SK-N-SH (cell line): ENCODE data around the gene MPDZ. TPM values are rescaled to one million over a fixed set of nuclear protein-coding genes. Genes with fewer than 3 reads are reported as not detected.
A peak's percentile ranks its signal among the peaks of the same experiment; 100 is the strongest.

Source experiments
- CTCF ChIA-PET: fragments of 300-600, 350-600 bp; formaldehyde crosslinking; extraction: SDS; loops from one replicate; lab custom pipeline; 2021; lab: Yijun Ruan, JAX
- POLR2A ChIA-PET: fragments of 350-600 bp; sonication (Branson Sonifier 250); formaldehyde crosslinking; extraction: SDS; loops from one replicate; lab custom pipeline; 2020; ENCODE audit warnings: antibody characterized with exemption, inconsistent platforms; lab: Yijun Ruan, JAX
- DNase-seq: peaks from one replicate; pipeline ENCODE4 v3.0.0; 2012
- H2AFZ ChIP-seq: fragments of 200-600 bp; sonication (generic); 2 replicates; pipeline ENCODE4 v1.8.1; 2016; ENCODE audit warnings: antibody characterized with exemption, mild to moderate bottlenecking, low read depth
- H3F3A ChIP-seq: fragments of 200-600 bp; sonication (generic); replicated peaks from 2 replicates; pipeline ENCODE3; 2016; ENCODE audit warnings: antibody characterized with exemption, mild to moderate bottlenecking; ENCODE audit not compliant: insufficient read depth
- H3K27ac ChIP-seq, 2 experiments: fragments of 200-500 bp in 1 of 2; fragments of 200-600 bp in 1 of 2; sonication (Bioruptor generic) in 1 of 2; sonication (generic), shearing (Covaris generic) in 1 of 2; 2 replicates each; pipeline versions ENCODE4 v1.5.1 to v1.6.1; 2014 to 2016; ENCODE audit warnings: low read depth in 2 of 2, inconsistent platforms in 1 of 2, low read length in 1 of 2, mild to moderate bottlenecking in 1 of 2, mixed read lengths in 1 of 2
- H3K27me3 ChIP-seq: fragments of 200-600 bp; sonication (generic), shearing (Covaris generic); 2 replicates; pipeline ENCODE4 v1.6.1; 2016; ENCODE audit warnings: mixed run types; ENCODE audit not compliant: insufficient read depth
- H3K36me3 ChIP-seq, 2 experiments: fragments of 200-500 bp in 1 of 2; fragments of 200-600 bp in 1 of 2; sonication (Bioruptor generic) in 1 of 2; sonication (generic) in 1 of 2; replicated peaks in 1 of 2; 2 replicates each; pipeline versions ENCODE3 to v1.5.1; 2014 to 2016; ENCODE audit warnings: low read length in 1 of 2, mild to moderate bottlenecking in 1 of 2; ENCODE audit not compliant: insufficient read depth in 2 of 2, control insufficient read depth in 1 of 2
- H3K4me1 ChIP-seq, 2 experiments: fragments of 200-500 bp in 1 of 2; fragments of 200-600 bp in 1 of 2; sonication (Bioruptor generic) in 1 of 2; sonication (generic), shearing (Covaris generic) in 1 of 2; 2 replicates each; pipeline versions ENCODE4 v1.5.1 to v1.6.1; 2014 to 2016; ENCODE audit warnings: low read depth in 1 of 2, low read length in 1 of 2, mixed run types in 1 of 2; ENCODE audit not compliant: insufficient read depth in 2 of 2, control insufficient read depth in 1 of 2
- H3K4me2 ChIP-seq: fragments of 200-600 bp; sonication (generic), shearing (Covaris generic); 2 replicates; pipeline ENCODE4 v1.6.1; 2017; ENCODE audit warnings: mixed run types
- H3K4me3 ChIP-seq, 2 experiments: fragments of 200-500 bp in 1 of 2; fragments of 200-600 bp in 1 of 2; sonication (Bioruptor generic) in 1 of 2; sonication (generic), shearing (Covaris generic) in 1 of 2; 2 replicates each; pipeline versions ENCODE4 v1.5.1 to v1.8.1; 2014 to 2016; ENCODE audit warnings: low read depth in 2 of 2, inconsistent platforms in 1 of 2, low read length in 1 of 2, mild to moderate bottlenecking in 1 of 2, mixed read lengths in 1 of 2, moderate library complexity in 1 of 2
- H3K79me2 ChIP-seq: fragments of 200-600 bp; sonication (generic); 2 replicates; pipeline ENCODE4 v1.8.1; 2017; ENCODE audit warnings: mild to moderate bottlenecking; ENCODE audit not compliant: insufficient read depth
- H3K9ac ChIP-seq: fragments of 200-600 bp; sonication (generic); 2 replicates; pipeline ENCODE4 v1.6.1; 2017; ENCODE audit warnings: mixed run types
- H3K9me2 ChIP-seq: fragments of 200-600 bp; sonication (generic); 2 replicates; pipeline ENCODE4 v1.6.1; 2017; ENCODE audit warnings: mixed run types
- H3K9me3 ChIP-seq: fragments of 200-600 bp; sonication (generic); 2 replicates; pipeline ENCODE4 v1.6.1; 2017; ENCODE audit warnings: mixed run types, mild to moderate bottlenecking, moderate library complexity
- H4K20me1 ChIP-seq: fragments of 200-600 bp; sonication (generic); 2 replicates; pipeline ENCODE4 v1.6.1; 2017; ENCODE audit warnings: mild to moderate bottlenecking, mixed run types; ENCODE audit not compliant: insufficient read depth
- FOSL2 ChIP-seq: IDR thresholded peaks from 2 replicates; pipeline ENCODE4 v1.4.0; 2012; ENCODE audit warnings: low read depth, mild to moderate bottlenecking, moderate library complexity, borderline replicate concordance
- FOXJ3 ChIP-seq: sonication (generic); formaldehyde crosslinking; IDR thresholded peaks from 2 replicates; pipeline ENCODE4 v1.5.1; 2020; ENCODE audit warnings: mild to moderate bottlenecking, missing genetic modification reagents
- GATA2 ChIP-seq: sonication (generic); formaldehyde crosslinking; IDR thresholded peaks from 2 replicates; pipeline ENCODE4 v1.5.0; 2020; ENCODE audit warnings: mild to moderate bottlenecking, missing genetic modification reagents
- JUND ChIP-seq: IDR thresholded peaks from 2 replicates; pipeline ENCODE4 v1.4.0; 2012
- NFIC ChIP-seq: IDR thresholded peaks from 2 replicates; pipeline ENCODE4 v1.4.0; 2012; ENCODE audit warnings: borderline replicate concordance
- PBX3 ChIP-seq: IDR thresholded peaks from 2 replicates; pipeline ENCODE4; 2012
- RCOR1 ChIP-seq: fragments of 150-350 bp; IDR thresholded peaks from 2 replicates; pipeline ENCODE4 v1.6.1; 2017; ENCODE audit warnings: antibody characterized with exemption, low read length
- RXRA ChIP-seq: IDR thresholded peaks from 2 replicates; pipeline ENCODE4 v1.4.0; 2012; ENCODE audit warnings: low read depth, mild to moderate bottlenecking, borderline replicate concordance
- SIN3A ChIP-seq: IDR thresholded peaks from 2 replicates; pipeline ENCODE4 v1.6.1; 2012; ENCODE audit warnings: low read depth, mild to moderate bottlenecking, low read length, moderate library complexity, borderline replicate concordance
- SMC3 ChIP-seq: IDR thresholded peaks from 2 replicates; pipeline ENCODE4 v1.6.1; 2012; ENCODE audit warnings: low read depth, low read length, improper control_type of control experiment
- TCF12 ChIP-seq: IDR thresholded peaks from 2 replicates; pipeline ENCODE4 v1.4.0; 2012
- TEAD4 ChIP-seq: IDR thresholded peaks from 2 replicates; pipeline ENCODE4 v1.4.0; 2012; ENCODE audit warnings: mild to moderate bottlenecking, borderline replicate concordance; ENCODE audit not compliant: insufficient read depth
- ZBTB33 ChIP-seq: IDR thresholded peaks from 2 replicates; pipeline ENCODE4 v1.4.0; 2012; ENCODE audit warnings: low read depth, borderline replicate concordance
- WGBS: methylation state at CpG from one replicate; pipeline ENCODE4 v1.1.6; 2017; ENCODE audit warnings: low lambda C conversion rate; 5-methylcytosine and 5-hydroxymethylcytosine counted together
- polyA plus RNA-seq, 3 experiments: library from polyadenylated mRNA; depleted of rRNA; stranded (reverse); fragments of >200 nt; gene quantifications; 2 replicates each; pipeline ENCODE4 v1.2.3, GENCODE V29; 2012

The MPDZ gene
- polyA plus RNA-seq, 1 of the 3 experiments (the other 2 are of a cell fraction), result 20.5 TPM

- Histone ChIP-seq H3K9me2 (no peaks in the 10 kb centered on the region), H3K36me3 (peaks cover 34 to 49% of the 10 kb centered on the region in 2 experiments), H3K27ac (no peak overlapping the region), H3K79me2 (no peaks in the 10 kb centered on the region), H3K9ac (no peak overlapping the region), H2AFZ (no peak overlapping the region), H4K20me1 (no peaks in the 10 kb centered on the region), H3K4me2 (no peak overlapping the region), H3K27me3 (no peaks in the 10 kb centered on the region), H3K9me3 (no peaks in the 10 kb centered on the region), H3F3A (no peaks in the 10 kb centered on the region), H3K4me1 (peaks cover 3 to 7% of the 10 kb centered on the region in 2 experiments; a peak in 3 of 4 replicates), H3K4me3 (no peak overlapping the region)
- POLR2A ChIA-PET, result no interaction called here
- CTCF ChIA-PET, result no interaction called here
- no peak for DNase-seq
- TF ChIP-seq PBX3 (no peak), SIN3A (no peak)
- WGBS, result 87% methylated on average over 2 of the region's 2 CpGs
Observed at GRCh38 chr9:13116292-13116691, 163.2 kb downstream of the MPDZ start.

- Histone ChIP-seq H3K9me3 (no peaks in the 10 kb centered on the region), H3K36me3 (peaks cover 27 to 48% of the 10 kb centered on the region in 2 experiments), H2AFZ (no peak overlapping the region), H3K27me3 (no peaks in the 10 kb centered on the region), H3K79me2 (no peaks in the 10 kb centered on the region), H3K4me2 (no peak overlapping the region; the same call in 1 of the 2 replicates), H3K4me3 (no peak overlapping the region), H3K9ac (no peak overlapping the region), H3K4me1 (peaks cover 7 to 10% of the 10 kb centered on the region in 2 experiments; a peak in 3 of 4 replicates), H4K20me1 (no peaks in the 10 kb centered on the region), H3F3A (no peaks in the 10 kb centered on the region), H3K27ac (peak overlapping the region; percentile 25 to 43; a peak in 3 of 4 replicates), H3K9me2 (no peaks in the 10 kb centered on the region)
- DNase-seq, result no peak
- ChIA-PET CTCF (interaction anchor here (0.7 to 1.2 kb wide), 4 partner anchors 24 to 1548 kb away, joined by 3 to 4 read pairs (median 3); no protein-coding TSS in a partner anchor), POLR2A (no interaction called here)
- TF ChIP-seq TCF12 (peak; percentile 10; the same call in 1 of the 2 replicates), RCOR1 (no peak), RXRA (no peak), PBX3 (peak; percentile 58), GATA2 (CRISPR knock-in tag) (no peak), FOSL2 (peak; percentile 6; the same call in 1 of the 2 replicates), FOXJ3 (no peak)
- 80% methylated on average over 1 of the region's 1 CpG for WGBS
Observed at GRCh38 chr9:13113751-13114150, 165.7 kb downstream of the MPDZ start.

- no peak overlapping the region for H2AFZ ChIP-seq
- H4K20me1 ChIP-seq, result no peaks in the 10 kb centered on the region
- no peaks in the 10 kb centered on the region for H3K9me3 ChIP-seq
- ChIA-PET POLR2A (no interaction called here), CTCF (interaction anchor here (0.8 to 1.2 kb wide), 2 partner anchors 24 to 154 kb away, joined by 3 to 4 read pairs; no protein-coding TSS in a partner anchor)
- H3K79me2 ChIP-seq, result no peaks in the 10 kb centered on the region
- TF ChIP-seq TEAD4 (0 out of 2 replicates have a peak, but pooled peaks have one; percentile 11), JUND (peak; percentile 11; the same call in 1 of the 2 replicates), NFIC (0 out of 2 replicates have a peak, but pooled peaks have one; percentile 9), FOSL2 (peak; percentile 20; the same call in 1 of the 2 replicates), TCF12 (peak; percentile 57), SMC3 (no peak), ZBTB33 (no peak)
- no peak overlapping the region for H3K9ac ChIP-seq
- no peak overlapping the region for H3K4me3 ChIP-seq
- WGBS, result 46% methylated on average over 3 of the region's 3 CpGs
- H3K4me1 ChIP-seq, result peaks cover 7 to 10% of the 10 kb centered on the region in 2 experiments; a peak in 3 of 4 replicates
- no peak overlapping the region; the same call in 1 of the 2 replicates for H3K4me2 ChIP-seq
- H3K9me2 ChIP-seq, result no peaks in the 10 kb centered on the region
- H3F3A ChIP-seq, result no peaks in the 10 kb centered on the region
- H3K36me3 ChIP-seq, result peaks cover 27 to 48% of the 10 kb centered on the region in 2 experiments
- H3K27ac ChIP-seq, result peak overlapping the region; percentile 25 to 50; a peak in 3 of 4 replicates
- no peaks in the 10 kb centered on the region for H3K27me3 ChIP-seq
- DNase-seq, result no peak
Observed at GRCh38 chr9:13113216-13113615, 166.3 kb downstream of the MPDZ start.
